Lung microvascular endothelial cell (primary cell): ENCODE results near the gene FHL5. TPM values are rescaled to one million over a fixed set of nuclear protein-coding genes. Genes with fewer than 3 reads are reported as not detected.
"Not testable (repeated sequence)": the region's sequence is repeated elsewhere in the genome, so short reads cannot be mapped to it uniquely, and the experiment has no call there.

Experiments used
- DNase-seq, 2 donors: peaks; one replicate each; pipeline versions ENCODE4 v3.0.0 to v3.0.0-alpha.2; 2010; ENCODE audit warnings: low read depth in 2 of 2
- total RNA-seq: library from RNA; depleted of rRNA; stranded (reverse); fragments of >200 nt; gene quantifications from 2 replicates; pipeline ENCODE4 v1.2.1, GENCODE V29; 2014

FHL5 gene
- total RNA-seq: not detected in 2 replicates

DNA sequence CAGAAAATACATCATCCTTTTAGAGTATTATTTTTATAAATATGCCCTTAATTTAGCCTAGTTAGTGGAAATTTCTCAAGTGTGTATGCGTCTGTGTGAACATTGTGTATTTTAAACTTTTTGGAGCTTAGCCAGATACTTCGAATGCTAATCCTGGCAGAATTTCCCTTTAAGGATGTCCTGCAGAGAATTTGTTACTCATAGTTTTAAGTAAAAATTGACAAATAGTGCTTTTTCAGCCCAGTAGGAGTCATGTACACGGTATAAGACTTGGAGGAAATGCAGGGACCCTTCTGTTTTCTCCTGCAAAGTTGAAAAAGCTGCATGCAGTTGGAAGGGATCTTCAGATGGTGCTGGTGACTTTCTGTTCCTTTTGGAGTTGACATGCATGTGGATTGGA, at the start of gene FHL5:
Gene FHL5 (plus strand): TSS at position 243 of the 400 bp plus-strand sequence. CDS start 40,486 bp downstream, outside the sequence.
- DNase-seq: no peak

DNA sequence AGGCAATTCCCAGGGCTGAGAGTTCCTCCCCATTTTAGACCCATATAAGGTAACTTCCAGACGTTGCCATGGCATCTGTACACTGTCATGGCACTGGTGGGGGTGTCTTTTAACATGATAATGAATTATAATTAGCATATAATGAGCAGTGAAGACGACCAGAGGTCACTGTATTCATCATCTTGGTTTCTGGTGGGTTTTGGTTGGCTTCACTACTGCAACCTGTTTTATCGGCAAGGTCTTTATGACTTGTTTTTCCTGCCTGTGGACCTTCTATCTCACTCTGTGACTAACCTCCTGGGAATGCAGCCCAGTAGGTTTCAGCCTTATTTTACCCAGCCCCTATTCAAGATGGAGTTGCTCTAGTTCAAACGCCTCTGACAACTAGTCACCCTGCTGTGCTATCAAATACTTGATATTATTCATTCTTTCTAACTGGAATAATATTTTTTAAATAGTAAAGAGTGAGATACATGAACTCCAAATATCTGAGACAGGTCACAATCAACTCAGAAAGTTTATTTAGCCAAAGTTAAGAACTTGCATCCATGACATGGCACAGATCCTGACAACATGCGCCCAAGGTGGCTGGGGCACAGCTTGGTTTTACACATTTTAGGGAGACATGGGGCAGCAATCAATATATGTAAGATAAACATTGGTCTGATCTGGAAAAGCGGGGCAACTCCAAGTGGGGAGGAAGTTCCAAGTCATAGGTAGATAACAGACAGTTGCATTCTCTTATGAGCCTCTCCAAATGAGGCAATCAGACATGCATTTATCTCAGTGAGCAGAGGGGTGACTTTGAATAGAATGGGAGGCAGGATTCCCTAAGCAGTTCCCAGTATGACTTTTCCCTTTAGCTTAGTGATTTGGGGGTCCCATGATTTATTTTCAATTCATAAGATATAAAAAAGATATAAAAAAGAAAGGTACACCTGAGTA, 42.5 kb upstream of the FHL5 start:
- peak; percentile 2 to 22 for DNase-seq

DNA sequence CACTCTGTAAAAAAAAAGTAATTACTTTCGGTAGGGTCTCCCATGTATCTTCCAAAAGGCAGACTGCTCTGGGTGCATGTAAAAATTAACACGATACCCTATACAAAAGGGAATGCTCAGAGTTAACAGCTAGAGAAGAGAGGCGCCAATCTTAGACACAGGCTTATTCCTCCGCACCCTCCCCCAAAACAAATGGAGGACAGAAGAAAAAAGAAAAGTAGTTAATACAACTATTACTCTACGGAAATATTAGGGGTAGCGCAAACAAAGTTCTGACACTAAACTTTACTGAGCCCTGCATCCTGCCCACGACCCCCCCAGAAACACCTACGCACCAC, 41.7 kb upstream of the FHL5 start:
- DNase-seq: no peak

DNA sequence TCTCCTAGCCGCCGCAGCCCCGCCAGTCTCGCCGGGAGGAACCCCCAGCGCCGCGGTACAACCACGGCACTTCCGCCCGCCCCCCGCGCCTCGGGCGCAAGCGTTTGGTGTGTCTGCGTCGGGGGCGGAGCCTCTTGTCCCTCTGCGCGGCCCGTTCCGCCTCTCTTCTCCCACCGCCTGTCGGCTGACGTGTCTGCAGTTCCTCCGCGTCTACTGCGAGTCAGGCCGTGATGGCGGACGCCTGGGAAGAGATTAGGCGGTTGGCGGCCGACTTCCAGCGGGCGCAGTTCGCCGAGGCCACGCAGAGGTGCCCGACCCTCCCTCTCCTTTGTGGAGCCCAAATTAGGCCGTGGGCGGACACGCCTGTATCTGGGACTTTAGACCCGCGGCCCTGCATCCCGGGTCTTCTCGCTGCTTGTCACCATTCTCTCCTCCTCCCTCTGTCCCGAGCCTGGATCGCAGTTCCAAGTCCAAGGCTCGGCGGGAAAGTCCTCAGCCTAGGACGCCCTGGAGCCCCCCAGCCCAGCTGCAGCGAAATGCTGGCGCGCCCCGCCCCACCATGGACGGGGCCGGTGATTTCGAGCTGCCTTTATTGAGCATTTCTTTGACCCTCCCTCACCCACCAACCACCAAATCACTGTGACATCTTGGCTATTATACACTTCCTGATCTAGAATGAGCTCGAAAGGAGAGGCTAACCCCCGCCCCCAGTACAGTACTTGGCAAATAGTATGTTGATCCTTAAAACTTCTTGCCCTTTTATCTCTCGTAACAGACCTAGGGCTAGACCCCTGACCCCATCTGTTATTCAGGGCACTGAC, 41.1 kb upstream of the FHL5 start, which contains the start of gene UFL1:
Gene UFL1 (plus strand): TSS at position 163 of the 821 bp plus-strand sequence. CDS start 68 bp downstream, at position 231.
- DNase-seq: peak; percentile 95 to 96

- peak; percentile 22 to 35 for DNase-seq
These were observed 40.4 kb upstream of the FHL5 start for GRCh38 chr6:96522465-96523009.

DNA sequence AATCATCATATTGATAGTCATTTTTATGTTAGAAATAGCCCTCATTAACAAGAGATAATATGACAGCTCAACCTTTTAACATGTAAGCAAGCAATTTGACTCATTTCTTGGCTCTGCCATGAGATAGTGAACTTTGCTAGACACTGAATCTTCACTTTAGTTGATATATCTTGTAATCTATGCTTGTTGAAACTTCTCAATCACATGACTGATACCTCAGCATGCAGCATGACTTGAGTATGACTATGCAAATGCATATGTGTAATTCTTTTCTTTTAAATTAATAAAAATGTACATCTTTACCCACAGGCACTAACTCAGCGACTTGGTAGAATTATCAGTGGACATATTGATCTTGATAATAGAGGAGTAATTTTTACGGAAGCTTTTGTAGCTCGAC, 34.7 kb upstream of the FHL5 start:
- no peak for DNase-seq

DNA sequence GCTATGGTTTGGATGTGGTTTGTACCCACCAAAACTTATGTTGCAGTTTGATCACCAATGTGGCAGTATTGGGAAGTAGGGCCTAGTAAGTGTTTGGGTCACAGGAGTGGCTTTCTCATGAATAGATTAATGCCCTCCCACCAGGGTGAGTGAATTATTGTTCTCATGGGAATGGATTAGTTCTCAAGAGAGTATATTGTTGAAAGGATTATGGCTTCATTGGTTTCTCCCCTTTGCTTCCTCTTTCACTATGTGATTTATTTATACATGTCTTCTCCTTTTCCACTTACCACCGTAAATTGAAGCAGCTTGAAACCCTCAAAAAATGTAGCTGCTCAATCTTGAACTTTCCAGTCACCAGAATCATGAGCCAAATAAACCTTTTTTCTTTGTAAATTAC, 30.5 kb upstream of the FHL5 start:
- no peak for DNase-seq

DNA sequence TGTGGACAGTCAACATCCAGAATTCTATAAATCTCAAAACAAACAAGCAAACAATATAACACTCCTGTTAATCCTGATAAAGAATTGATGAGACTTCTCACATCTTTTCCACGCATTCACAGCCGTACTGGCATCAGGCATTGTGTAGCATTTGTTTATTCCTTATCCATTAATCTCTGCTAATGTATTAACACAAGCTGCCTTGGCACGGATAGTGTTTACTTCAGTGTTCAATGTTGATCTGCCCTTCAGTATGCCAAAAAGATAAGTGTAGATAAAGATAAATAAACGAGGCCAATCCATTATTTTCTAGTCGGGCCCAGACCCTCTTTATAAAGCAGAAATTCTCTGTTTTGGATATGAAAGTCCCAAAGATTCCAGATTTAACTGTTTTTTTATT, 25.2 kb upstream of the FHL5 start:
- no peak for DNase-seq

GRCh38 chr6:96542702-96543101, 20.2 kb upstream of the FHL5 start:
- peak in 1 of 2 donors; percentile 11 for DNase-seq

DNA sequence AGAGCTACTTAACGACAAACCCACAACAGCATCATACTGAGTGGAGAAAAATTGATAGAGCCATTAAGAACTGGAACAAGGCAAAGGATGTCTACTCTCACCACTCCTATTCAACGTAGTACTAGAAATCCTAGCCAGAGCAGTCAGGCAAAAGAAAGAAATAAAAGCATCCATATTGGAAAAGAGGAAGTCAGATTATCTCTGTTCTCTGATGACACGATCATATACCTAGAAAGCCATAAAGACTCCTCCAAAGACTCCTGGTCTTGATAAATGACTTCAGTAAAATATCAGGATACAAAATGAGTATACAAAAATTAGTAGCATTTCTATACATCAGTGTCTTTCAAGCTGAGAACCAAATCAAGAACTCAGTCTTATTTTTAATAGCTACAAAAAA, 17.0 kb upstream of the FHL5 start:
- no peak for DNase-seq

- no peak for DNase-seq
These were observed 15.3 kb upstream of the FHL5 start for GRCh38 chr6:96547654-96548053.

- no peak for DNase-seq
These were observed 8.4 kb upstream of the FHL5 start for GRCh38 chr6:96554558-96554957.

DNA sequence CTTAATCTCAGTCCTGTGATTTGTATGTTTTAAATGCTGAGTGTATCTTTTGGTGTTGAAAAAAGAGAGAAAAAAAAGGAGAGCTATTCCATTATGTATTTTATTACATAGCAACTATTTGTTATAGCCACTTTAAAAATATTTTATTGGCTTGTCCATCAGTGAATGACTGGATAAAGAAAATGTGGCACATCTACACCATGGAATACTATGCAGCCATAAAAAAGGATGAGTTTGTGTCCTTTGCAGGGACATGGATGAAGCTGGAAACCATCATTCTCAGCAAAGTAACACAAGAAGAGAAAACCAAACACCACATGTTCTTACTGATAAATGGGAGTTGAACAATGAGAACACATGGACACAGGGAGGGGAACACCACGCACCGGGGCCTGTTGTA, 3.2 kb upstream of the FHL5 start:
- DNase-seq: not testable (repeated sequence)

DNA sequence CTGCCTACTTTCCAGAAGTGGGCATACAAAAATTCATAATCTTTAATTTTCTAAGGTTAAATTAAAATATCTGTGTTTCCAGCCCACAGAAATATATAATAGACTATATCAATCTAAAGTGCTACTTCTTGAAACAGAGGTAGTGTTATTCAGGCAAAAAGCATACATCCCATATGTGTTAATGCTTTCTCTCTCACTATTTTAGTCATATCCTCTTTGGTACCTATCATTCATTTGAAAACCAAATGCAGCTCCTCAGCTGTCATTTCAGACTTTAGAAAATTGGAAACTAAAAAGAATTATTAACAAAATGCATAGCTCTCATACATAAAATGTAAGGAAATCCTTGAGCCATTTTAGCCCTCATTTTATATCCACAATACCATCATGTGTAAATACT, 925 bp downstream of the FHL5 start:
- DNase-seq: no peak

- no peak for DNase-seq
These were observed 7.1 kb downstream of the FHL5 start for GRCh38 chr6:96570053-96570452.

DNA sequence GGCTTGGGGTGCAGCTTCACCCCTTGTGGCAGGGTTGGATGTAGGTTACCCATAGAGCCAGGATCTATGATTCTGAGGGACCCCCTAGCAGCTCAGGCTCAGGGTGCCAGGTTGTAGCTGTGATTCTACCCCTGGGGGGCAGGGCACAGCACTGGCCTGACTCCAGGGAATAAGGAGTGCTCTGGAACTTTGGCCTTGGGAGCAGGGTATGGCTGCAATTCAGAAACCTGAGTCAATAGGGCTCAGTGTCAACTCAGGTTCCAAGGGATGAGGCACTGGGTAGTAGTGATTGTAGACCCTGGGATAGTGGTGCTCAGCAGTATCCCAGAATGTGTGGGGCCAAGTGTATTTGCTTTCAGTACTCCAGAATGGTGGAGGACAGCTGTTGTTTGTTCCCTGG, 8.6 kb downstream of the FHL5 start:
- no peak for DNase-seq

DNA sequence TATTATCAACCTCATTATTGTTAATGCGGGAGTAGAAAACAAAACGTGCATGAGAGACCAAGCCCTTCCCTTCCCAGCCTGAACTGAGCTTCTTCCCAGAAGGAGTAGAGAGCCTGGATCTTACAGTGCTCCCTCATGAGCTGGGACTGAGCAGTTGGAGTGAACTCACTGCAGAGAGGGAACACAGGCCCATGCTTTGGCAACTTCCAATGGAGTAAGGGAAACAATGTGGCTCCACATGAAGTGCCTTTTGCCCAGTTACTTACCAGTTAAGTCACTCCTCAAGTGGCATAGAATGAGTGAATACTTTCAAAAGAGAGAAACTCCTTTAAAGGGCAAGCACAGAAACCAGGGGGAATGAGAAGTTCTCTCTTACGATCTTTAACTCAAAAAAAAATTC, 12.4 kb downstream of the FHL5 start:
- no peak for DNase-seq

- no peak for DNase-seq
These were observed 13.3 kb downstream of the FHL5 start for GRCh38 chr6:96576221-96576620.

DNA sequence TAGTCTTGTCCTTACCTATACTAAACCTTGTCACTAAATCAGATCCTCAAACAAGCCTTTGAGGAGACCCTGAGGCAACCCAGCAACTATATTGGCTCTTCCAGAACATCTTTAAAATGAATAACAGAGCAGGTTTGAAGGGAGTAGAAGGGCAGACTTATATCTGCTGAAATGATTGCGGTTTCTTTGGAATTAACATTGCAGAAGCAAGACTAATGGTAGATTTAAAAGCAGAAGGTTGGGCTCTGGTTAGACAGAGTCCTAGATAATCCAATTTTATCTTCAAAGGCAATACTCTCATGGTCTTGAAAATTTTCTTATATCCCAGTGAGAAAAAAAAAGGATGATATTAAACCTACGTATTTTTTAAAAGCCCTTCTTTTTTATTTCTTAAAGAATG, 19.1 kb downstream of the FHL5 start:
- no peak for DNase-seq

DNA sequence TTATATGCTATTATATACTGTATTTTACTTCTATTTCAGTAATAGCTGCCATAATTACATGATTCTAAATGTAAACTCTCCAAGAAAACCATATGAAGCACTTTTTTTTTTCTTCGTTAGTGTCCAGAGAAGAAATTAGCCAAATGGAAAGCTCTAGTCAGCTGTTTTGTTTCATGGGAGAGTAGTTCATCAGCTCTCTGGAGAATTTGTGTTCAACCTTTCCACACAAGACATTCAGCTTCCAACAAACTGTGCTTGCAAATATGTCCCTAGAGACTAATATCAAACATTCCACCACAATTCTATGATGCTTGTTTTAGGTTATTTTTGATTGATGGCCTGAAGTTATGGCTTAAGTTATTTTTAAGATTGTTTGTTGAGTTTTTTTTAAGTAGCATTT, 19.5 kb downstream of the FHL5 start:
- DNase-seq: no peak

DNA sequence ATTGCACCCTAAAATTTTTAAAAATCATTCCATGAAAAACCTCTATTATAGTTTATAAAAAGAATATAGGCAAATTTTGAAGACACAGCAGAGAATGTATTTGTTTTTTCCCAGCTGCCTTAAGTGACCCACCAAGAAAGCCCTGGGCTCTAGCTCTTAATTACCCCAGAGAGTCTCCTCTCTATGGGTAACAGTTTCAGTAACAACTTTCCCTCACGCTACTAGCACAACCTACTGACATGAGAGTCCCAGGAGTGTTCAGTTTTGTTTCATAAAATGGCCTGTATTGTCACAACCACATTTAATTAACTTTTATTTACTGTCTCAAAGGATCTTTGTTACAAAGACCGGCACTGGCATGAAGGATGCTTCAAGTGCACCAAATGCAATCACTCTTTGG, 41.5 kb downstream of the FHL5 start:
- no peak for DNase-seq

DNA sequence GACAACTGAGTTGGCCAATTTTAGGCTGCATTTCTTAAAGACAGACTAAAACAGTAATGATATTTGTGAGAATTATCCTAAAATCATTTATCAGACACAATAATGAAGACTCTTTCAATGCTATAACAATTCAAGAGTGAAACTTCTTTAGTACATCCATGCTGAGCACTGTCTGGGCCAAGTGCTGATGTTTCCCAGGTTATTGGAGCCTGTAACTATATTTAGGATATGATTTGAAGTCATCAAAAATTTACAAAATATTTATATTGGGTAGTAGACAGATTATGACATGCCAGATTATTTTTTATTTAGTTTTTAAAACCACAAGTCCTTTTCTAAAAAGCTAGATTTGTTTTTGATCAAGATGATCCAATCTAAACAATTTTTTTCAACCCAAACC, 45.1 kb downstream of the FHL5 start:
- DNase-seq: no peak
